PFSK-1 (cell line): Measurements from ENCODE around the gene FARP2.

Experiments
- FOXP2 ChIP-seq: optimal IDR thresholded peaks from 2 replicates; pipeline ENCODE3; 2011; ENCODE audit warnings: borderline replicate concordance, control low read depth, inconsistent platforms; ENCODE audit not compliant: insufficient read depth; ENCODE audit errors: extremely low read length, extremely low read depth
- POLR2AphosphoS5 ChIP-seq: IDR thresholded peaks from 2 replicates; pipeline ENCODE4 v1.6.1; 2012; ENCODE audit warnings: low read depth, mild to moderate bottlenecking, control low read depth, low read length, moderate library complexity
- SIN3A ChIP-seq: IDR thresholded peaks from 2 replicates; pipeline ENCODE4 v1.6.1; 2012; ENCODE audit warnings: mild to moderate bottlenecking, low read length, moderate library complexity, borderline replicate concordance; ENCODE audit not compliant: insufficient read depth
- TAF1 ChIP-seq: IDR thresholded peaks from 2 replicates; pipeline ENCODE4 v1.6.1; 2012; ENCODE audit warnings: low read length, control low read depth, borderline replicate concordance; ENCODE audit not compliant: insufficient read depth
- TF ChIP-seq, protein P1 (sequence below), 2 experiments: IDR thresholded peaks; 2 replicates each; pipeline versions ENCODE4 v1.6.1 to v1.8.0; 2011 to 2012; ENCODE audit warnings: low read depth in 2 of 2, low read length in 2 of 2, control low read depth in 1 of 2, inconsistent platforms in 1 of 2, mild to moderate bottlenecking in 1 of 2, moderate library complexity in 1 of 2; ENCODE audit not compliant: insufficient read depth in 1 of 2

Gene FARP2

DNA sequence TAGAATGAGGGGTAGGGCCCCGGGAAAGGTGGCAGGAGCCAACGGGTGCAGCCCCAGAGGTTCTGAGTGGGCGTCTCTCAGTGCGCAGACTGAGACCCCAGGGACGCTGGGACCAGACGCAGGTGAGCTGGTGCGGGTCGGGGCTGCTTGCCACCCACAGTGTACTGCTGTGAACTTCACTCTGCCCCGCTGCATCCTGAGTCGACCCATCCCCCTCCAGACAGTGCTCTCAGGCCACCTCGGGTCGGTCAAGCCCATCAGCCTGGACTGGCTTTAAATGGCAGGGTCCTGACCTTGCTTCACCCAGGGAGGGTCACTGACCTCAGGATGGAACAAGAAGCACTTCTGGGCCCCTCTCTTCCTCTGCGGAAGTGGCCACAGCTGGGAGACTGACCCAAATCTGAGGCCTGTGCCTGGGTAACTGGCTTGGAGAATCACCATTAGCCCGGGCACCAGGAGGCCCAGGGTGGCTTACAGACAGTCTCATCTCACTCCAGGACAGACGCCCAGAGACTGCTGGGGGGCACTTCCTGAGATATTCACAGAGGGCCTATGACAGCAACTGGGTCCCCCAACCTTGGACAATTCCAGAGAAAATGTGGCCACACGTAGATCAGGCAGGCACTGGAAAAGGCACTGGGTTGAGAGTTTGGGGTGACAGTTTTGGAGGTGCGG, 178.8 kb downstream of the FARP2 start:
- TF ChIP-seq TAF1: no peak
- TF ChIP-seq, protein P1, sequence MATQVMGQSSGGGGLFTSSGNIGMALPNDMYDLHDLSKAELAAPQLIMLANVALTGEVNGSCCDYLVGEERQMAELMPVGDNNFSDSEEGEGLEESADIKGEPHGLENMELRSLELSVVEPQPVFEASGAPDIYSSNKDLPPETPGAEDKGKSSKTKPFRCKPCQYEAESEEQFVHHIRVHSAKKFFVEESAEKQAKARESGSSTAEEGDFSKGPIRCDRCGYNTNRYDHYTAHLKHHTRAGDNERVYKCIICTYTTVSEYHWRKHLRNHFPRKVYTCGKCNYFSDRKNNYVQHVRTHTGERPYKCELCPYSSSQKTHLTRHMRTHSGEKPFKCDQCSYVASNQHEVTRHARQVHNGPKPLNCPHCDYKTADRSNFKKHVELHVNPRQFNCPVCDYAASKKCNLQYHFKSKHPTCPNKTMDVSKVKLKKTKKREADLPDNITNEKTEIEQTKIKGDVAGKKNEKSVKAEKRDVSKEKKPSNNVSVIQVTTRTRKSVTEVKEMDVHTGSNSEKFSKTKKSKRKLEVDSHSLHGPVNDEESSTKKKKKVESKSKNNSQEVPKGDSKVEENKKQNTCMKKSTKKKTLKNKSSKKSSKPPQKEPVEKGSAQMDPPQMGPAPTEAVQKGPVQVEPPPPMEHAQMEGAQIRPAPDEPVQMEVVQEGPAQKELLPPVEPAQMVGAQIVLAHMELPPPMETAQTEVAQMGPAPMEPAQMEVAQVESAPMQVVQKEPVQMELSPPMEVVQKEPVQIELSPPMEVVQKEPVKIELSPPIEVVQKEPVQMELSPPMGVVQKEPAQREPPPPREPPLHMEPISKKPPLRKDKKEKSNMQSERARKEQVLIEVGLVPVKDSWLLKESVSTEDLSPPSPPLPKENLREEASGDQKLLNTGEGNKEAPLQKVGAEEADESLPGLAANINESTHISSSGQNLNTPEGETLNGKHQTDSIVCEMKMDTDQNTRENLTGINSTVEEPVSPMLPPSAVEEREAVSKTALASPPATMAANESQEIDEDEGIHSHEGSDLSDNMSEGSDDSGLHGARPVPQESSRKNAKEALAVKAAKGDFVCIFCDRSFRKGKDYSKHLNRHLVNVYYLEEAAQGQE (IDR thresholded peaks at IDR 0.05; ENCODE audit: insufficient read depth in 1 of 2, low read depth in 2 of 2, low read length in 2 of 2): no peak
- no peak for TF ChIP-seq POLR2AphosphoS5
- no peak for TF ChIP-seq FOXP2

DNA sequence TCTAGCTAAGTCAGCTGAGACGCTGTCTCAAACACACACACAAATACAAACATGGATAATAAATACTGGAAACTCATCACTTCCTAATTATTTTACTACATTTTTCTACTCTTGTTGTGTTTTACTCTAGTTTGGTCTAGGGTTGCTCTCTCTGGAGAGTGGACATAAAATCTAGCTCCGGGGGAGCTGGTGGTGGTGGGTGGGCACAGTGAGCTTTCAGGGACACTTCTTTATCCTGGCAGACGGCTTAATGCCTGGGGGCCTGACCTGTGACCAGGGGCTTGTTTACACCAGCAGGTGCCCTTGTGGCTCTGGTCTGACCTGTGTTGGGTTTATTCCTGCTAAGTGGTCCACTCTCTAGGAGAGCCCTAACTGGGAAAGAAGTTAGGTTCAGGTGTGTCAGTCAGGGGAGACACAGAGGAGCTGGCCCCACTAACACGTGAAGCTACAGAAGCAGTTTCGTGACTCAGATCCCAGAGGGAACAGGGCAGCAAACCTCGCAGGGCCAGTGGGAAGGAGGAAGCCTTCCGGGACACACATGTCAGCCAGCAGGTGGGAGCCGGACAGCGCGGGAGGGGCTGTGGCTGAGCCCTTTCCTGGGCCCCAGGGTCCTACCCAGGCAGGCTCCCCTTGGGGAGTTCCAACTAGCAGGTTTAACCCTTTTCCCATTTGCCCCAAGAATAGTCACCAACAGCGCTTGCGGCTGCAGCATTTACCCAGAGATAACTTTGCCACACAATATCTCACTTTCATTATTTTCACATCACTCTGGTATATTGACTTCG, 180.0 kb downstream of the FARP2 start:
- TF ChIP-seq TAF1 (no peak), POLR2AphosphoS5 (no peak), FOXP2 (no peak), SIN3A (no peak)
- TF ChIP-seq, protein P1 (IDR thresholded peaks at IDR 0.05; ENCODE audit: insufficient read depth in 1 of 2, low read depth in 2 of 2, low read length in 2 of 2): no peak

DNA sequence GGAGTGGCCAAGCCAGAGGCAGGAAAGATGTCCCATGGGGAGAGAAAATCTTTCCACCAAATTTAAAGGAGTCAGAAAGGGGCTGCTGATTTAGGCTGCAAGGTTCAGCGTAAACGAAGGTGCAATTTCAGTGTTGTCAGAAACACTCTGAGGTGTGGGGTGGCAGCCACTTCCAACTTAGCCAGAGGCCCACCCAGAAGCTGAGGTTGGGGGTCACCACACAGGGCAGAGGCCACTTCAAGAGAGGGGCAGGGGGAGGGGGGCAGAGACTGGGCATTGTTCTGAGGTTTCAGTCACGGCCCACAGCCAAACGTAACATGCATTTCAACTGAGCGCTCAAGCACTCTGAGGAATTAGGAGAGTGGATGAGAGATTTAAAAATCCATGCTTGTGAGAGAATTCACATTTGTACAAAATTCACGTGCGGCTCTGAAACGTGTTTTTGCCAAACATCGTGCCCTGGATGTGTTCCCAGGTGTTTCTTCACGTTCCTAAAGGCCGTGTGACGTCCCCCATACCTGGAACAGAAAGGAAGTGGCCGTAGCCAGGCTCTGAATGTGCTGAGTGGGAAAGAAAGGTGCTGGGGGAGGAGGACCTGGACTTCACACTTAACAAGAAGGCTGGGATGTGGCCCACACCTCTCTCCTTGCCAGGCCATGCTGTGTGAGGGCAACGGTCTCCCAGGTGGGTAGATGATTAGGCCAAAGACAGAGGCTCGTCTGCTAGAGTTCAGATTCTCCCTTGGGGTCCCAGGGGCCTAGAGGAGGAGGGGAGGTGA, 182.9 kb downstream of the FARP2 start:
- no peak for TF ChIP-seq TAF1
- TF ChIP-seq SIN3A: no peak
- TF ChIP-seq, protein P1 (IDR thresholded peaks at IDR 0.05; ENCODE audit: insufficient read depth in 1 of 2, low read depth in 2 of 2, low read length in 2 of 2): no peak
- TF ChIP-seq POLR2AphosphoS5: no peak
- no peak for TF ChIP-seq FOXP2

DNA sequence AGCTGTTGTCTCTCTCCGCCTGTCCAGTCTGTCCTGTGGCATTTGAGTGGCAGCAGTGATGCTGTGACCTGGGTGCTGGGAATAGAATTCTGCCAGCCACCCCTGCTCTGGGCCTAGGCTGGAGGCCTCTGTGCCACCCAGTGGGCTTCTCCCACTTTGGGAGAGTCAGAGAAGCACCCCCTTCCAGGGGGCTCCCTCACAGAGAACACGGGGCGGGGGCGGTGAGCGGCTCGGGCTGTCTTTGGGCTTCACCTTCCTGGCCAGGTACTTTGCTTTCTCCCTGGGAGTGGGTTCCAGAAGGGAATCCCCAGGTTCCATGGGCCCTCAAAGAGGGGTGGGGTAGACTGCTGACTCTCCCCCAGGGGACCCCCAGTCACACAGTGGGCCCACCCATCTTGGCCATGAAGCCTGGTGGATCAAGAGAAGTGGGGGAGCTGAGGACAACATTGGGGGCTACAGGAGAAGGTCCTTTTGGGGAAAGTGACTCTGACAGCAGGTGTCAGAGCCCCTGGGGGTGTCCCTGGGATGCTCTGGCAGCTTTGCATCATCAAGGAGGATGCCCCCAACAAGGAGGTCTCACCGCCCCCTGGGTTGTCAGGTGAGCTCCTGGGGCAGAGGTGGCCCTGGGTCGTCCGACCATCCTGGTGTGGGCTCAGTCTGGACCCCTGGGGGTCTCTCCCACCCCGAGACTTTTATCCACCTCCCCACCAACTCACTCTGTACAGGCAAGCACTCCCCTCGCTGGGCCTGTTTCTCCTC, 183.7 kb downstream of the FARP2 start:
- TF ChIP-seq, protein P1 (IDR thresholded peaks at IDR 0.05; ENCODE audit: insufficient read depth in 1 of 2, low read depth in 2 of 2, low read length in 2 of 2): no peak
- TF ChIP-seq POLR2AphosphoS5: no peak
